Spleen (tissue), 13 donors: Measurements from ENCODE around the gene NXPH3. TPM values are rescaled to one million over a fixed set of nuclear protein-coding genes. Genes with fewer than 3 reads are reported as not detected.

Experiments
- DNase-seq: peaks from one replicate; pipeline ENCODE4 v3.0.0-alpha.2; 2020
- H3K27ac ChIP-seq, 8 donors: fragments of 200-600 bp; sonication (generic) in 7 of 8; 1 replicate in 4 of 8; 2 replicates in 4 of 8; pipeline versions ENCODE4 v1.5.0 to v1.8.0; 2016 to 2021; ENCODE audit warnings: inconsistent platforms in 4 of 8, mild to moderate bottlenecking in 4 of 8, moderate library complexity in 1 of 8
- H3K27me3 ChIP-seq, 7 donors: fragments of 200-600 bp; sonication (generic) in 6 of 7; replicated peaks in 1 of 7; 1 replicate in 4 of 7; 2 replicates in 3 of 7; pipeline versions ENCODE4 v1.5.0 to v1.8.0; 2016 to 2021; ENCODE audit warnings: inconsistent platforms in 3 of 7, mild to moderate bottlenecking in 1 of 7
- H3K36me3 ChIP-seq, 6 donors: fragments of 200-600 bp; sonication (generic) in 5 of 6; 1 replicate in 4 of 6; 2 replicates in 2 of 6; pipeline versions ENCODE4 v1.5.0 to v1.8.0; 2016 to 2021; ENCODE audit warnings: inconsistent platforms in 2 of 6
- H3K4me1 ChIP-seq, 6 donors: fragments of 200-600 bp; sonication (generic) in 5 of 6; 1 replicate in 3 of 6; 2 replicates in 3 of 6; pipeline versions ENCODE4 v1.5.0 to v1.8.0; 2016 to 2021; ENCODE audit warnings: inconsistent platforms in 3 of 6
- H3K4me3 ChIP-seq, 8 donors: fragments of 200-600 bp; sonication (generic) in 7 of 8; 1 replicate in 4 of 8; 2 replicates in 4 of 8; pipeline versions ENCODE4 v1.5.0 to v1.8.0; 2016 to 2021; ENCODE audit warnings: inconsistent platforms in 4 of 8, mild to moderate bottlenecking in 4 of 8, moderate library complexity in 2 of 8
- H3K9me3 ChIP-seq, 8 donors: fragments of 200-600 bp; sonication (generic) in 7 of 8; 1 replicate in 4 of 8; 2 replicates in 4 of 8; pipeline versions ENCODE4 v1.5.0 to v1.8.0; 2016 to 2021; ENCODE audit warnings: inconsistent platforms in 4 of 8
- POLR2A ChIP-seq, 3 donors: fragments of 450-650 bp; IDR thresholded peaks; one replicate each; pipeline ENCODE4 v1.5.1; 2017; ENCODE audit warnings: antibody characterized with exemption in 3 of 3, mild to moderate bottlenecking in 1 of 3
- POLR2AphosphoS5 ChIP-seq, 3 donors: sonication (generic); formaldehyde crosslinking; IDR thresholded peaks; one replicate each; pipeline ENCODE4 v1.5.1; 2017; ENCODE audit warnings: antibody characterized with exemption in 3 of 3
- WGBS, 5 donors: extraction: QIAGEN DNeasy Blood & Tissue Kit in 3 of 5; methylation state at CpG; one replicate each; pipeline versions ENCODE4 v1.1.5 to v1.1.7; 2013 to 2018; 5-methylcytosine and 5-hydroxymethylcytosine counted together
- intact Hi-C: fragments of 100-400 bp; cut with DNase I; formaldehyde crosslinking; loops from one replicate; pipeline ENCODE4 v1.15.0; 2023; ENCODE audit warnings: low total_unique reads
- long read RNA-seq, 2 donors: transcript quantifications; one replicate each; lab custom pipeline, GENCODE V29; 2026
- polyA plus RNA-seq, 3 donors: library from polyadenylated mRNA; stranded (reverse); fragments of 200-250 nt; gene quantifications; one replicate each; pipeline ENCODE4 v1.2.1, GENCODE V29; 2013
- total RNA-seq, 7 donors: library from RNA; depleted of rRNA in 3 of 7; stranded (reverse); fragments of >200 nt in 3 of 7; fragmentation: NEBNext Ultra II Directional in 4 of 7; extraction: Animal tissue kit (Norgen Biotek cat#: 25700) in 4 of 7; gene quantifications; one replicate each; pipeline versions ENCODE4 v1.1.0 to v1.2.1, GENCODE V29; 2016 to 2021
- TF ChIP-seq, protein P1 (sequence below), 11 experiments: fragments of 200-600 bp in 7 of 11; fragments of 450-650 bp in 4 of 11; sonication (generic) in 4 of 11; IDR thresholded peaks in 8 of 11; conservative IDR thresholded peaks in 3 of 11; 1 replicate in 7 of 11; 2 replicates in 4 of 11; pipeline versions ENCODE4 v1.4.0 to v1.8.0; 2016 to 2021; ENCODE audit warnings: antibody characterized with exemption in 11 of 11, inconsistent platforms in 4 of 11, mild to moderate bottlenecking in 1 of 11
- donor health status: healthy with polysubstance abuse.
- donor health status: DM: no; HTN: no; CAD: no; lungs with moderate emphysema.
- donor health status: DM: no; HTN: no; CAD: no.
- donor health status: Bipolar disorder and iron deficiency.
- donor health status: healthy.
- donor health status: DM: no; HTN: no; CAD: no.
- donor health status: DM: yes; HTN: yes; CAD: no.

NXPH3 gene
- total RNA-seq: 1 to 10 TPM in 5 of 7 donors, under 1 TPM in 2; 0.37 to 3.3 (median 2.0) TPM
- under 1 TPM; 0.37 to 0.48 (median 0.38) TPM for polyA plus RNA-seq
- long read RNA-seq, donor 1, partial matches to known transcripts: 0 of 1 reads
- long read RNA-seq, donor 1, other reads (novel, unspliced or antisense): 0 of 1 reads
- long read RNA-seq, donor 2: 0 reads

DNA sequence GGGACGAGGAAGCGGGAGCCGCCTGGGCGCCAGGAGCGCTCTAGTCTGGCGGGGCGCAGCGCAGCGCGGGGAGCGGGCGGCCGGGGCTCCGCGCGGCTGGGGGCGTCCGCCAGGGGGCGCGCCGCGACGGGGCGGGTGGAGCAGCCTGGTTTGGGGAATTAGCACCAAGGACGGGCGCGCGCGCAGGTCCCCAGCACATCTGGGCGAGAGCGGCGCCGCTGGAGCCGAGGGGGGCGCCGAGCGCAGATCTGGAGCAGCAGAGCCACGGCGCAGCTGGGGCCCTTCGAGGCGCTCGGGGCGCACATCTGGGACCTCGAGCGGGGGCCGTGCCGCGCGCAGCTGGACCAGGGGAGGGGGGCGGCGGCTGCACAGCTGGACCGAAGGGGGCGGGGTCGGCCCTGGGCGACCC is at the start of gene NXPH3:
TSS of gene NXPH3 (plus strand) at position 193 of the 409 bp plus-strand sequence. CDS start 349 bp downstream, outside the sequence.
- peak; percentile 89 for DNase-seq
- H3K36me3 ChIP-seq: no peaks in the 10 kb centered on the region
- intact Hi-C loops: no loop called here
- WGBS, 5 donors: 0 to 2% (median 1%) methylated on average over 13 to 55 of the region's 55 CpGs
- H3K27me3 ChIP-seq: peaks cover 0 to 77% (median 29%) of the 10 kb centered on the region in 7 donors
- TF ChIP-seq, protein P1, sequence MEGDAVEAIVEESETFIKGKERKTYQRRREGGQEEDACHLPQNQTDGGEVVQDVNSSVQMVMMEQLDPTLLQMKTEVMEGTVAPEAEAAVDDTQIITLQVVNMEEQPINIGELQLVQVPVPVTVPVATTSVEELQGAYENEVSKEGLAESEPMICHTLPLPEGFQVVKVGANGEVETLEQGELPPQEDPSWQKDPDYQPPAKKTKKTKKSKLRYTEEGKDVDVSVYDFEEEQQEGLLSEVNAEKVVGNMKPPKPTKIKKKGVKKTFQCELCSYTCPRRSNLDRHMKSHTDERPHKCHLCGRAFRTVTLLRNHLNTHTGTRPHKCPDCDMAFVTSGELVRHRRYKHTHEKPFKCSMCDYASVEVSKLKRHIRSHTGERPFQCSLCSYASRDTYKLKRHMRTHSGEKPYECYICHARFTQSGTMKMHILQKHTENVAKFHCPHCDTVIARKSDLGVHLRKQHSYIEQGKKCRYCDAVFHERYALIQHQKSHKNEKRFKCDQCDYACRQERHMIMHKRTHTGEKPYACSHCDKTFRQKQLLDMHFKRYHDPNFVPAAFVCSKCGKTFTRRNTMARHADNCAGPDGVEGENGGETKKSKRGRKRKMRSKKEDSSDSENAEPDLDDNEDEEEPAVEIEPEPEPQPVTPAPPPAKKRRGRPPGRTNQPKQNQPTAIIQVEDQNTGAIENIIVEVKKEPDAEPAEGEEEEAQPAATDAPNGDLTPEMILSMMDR (IDR thresholded peaks at IDR 0.05 in 8 of 11, conservative IDR thresholded peaks at IDR 0.05 in 3 of 11): peak in 6 of 11 experiments; percentile 24 to 74 (median 66)
- TF ChIP-seq POLR2A (IDR thresholded peaks at IDR 0.05) (no peak), POLR2AphosphoS5 (IDR thresholded peaks at IDR 0.05) (no peak)
- H3K4me1 ChIP-seq: peaks cover 10 to 36% (median 26%) of the 10 kb centered on the region in 6 donors
- peak within 1 kb of the TSS in 5 of 8 donors; percentile 1 to 59 (median 36) for H3K27ac ChIP-seq
- peak within 1 kb of the TSS; percentile 25 to 73 (median 45) for H3K4me3 ChIP-seq
- no peaks in the 10 kb centered on the region for H3K9me3 ChIP-seq

DNA sequence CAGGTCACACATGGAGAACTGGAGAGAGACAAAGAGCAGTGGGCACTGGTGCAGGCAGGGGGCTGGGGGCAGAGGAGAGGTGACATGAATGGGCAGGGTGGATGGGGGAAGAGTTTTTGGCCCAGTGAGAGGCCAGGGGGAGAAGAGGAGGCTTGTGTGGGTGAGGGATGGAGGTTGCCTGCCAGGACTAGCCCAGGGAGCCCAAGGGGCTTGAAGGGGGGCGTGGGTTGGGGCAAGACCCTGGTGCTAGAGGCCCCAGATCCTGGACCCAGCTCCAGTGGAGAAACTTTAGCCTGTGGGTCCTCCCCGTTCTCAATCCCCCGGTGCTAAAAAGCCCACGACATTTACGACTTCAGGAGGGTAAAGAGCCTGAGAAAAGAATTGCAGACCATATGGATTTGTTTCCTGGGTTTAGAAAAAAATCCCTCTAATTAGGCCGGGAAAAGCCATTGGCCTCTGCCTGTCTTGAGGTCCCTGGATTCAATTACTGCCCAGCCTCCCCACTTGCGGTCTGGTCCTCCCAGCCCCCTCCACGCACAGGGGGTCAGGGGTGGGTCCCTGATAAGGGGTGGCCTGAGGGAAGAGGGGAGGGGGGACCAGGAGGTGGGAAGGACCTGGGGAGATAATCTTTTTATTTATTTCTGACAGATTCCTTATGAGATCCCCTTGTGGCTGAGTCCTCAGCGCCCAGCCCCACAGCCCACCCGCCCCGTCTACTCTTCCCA is 47.6 kb upstream of the NXPH3 start:
- peaks cover 0 to 5% (median 0%) of the 10 kb centered on the region in 6 donors for H3K4me1 ChIP-seq
- 68 to 85% (median 80%) methylated on average over 11 of the region's 11 CpGs for WGBS, 5 donors
- no peaks in the 10 kb centered on the region for H3K36me3 ChIP-seq
- DNase-seq: peak; percentile 23
- no peak for TF ChIP-seq POLR2AphosphoS5 (IDR thresholded peaks at IDR 0.05)
- TF ChIP-seq POLR2A (IDR thresholded peaks at IDR 0.05): no peak
- TF ChIP-seq, protein P1 (IDR thresholded peaks at IDR 0.05 in 8 of 11, conservative IDR thresholded peaks at IDR 0.05 in 3 of 11): no peak
- H3K27ac ChIP-seq: no peak overlapping the region
- intact Hi-C loops: no loop called here
- no peaks in the 10 kb centered on the region for H3K9me3 ChIP-seq
- H3K4me3 ChIP-seq: no peak overlapping the region
- peaks cover 0 to 36% (median 0%) of the 10 kb centered on the region in 7 donors for H3K27me3 ChIP-seq

DNA sequence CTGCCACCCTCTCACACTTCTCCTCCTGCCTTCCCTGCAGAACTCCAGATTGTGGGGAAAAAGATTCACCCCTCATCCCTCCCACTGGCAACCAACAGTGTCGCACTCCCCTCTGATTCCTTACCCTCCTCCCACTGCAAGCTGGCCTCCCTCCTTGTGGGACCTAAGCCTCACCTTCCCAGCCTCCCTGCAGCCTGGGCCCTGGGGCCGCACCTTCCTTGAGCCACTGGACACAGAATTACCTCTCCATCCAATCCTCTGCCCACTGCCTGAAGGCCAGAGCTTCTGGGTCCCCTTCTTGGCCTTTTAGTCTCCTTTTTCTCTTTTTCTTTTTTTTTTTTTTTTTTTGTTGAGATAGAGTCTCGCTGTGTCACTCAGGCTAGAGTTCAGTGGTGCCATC is 46.7 kb upstream of the NXPH3 start:
- Histone ChIP-seq H3K9me3 (no peaks in the 10 kb centered on the region), H3K4me3 (no peak overlapping the region), H3K27ac (no peak overlapping the region), H3K27me3 (peaks cover 0 to 40% (median 0%) of the 10 kb centered on the region in 7 donors), H3K4me1 (peaks cover 0 to under 1% (median 0%) of the 10 kb centered on the region in 6 donors), H3K36me3 (no peaks in the 10 kb centered on the region)
- TF ChIP-seq POLR2AphosphoS5 (IDR thresholded peaks at IDR 0.05): no peak
- TF ChIP-seq POLR2A (IDR thresholded peaks at IDR 0.05): no peak
- TF ChIP-seq, protein P1 (IDR thresholded peaks at IDR 0.05 in 8 of 11, conservative IDR thresholded peaks at IDR 0.05 in 3 of 11): no peak
- peak; percentile 34 for DNase-seq
- intact Hi-C loops: no loop called here
- WGBS, 5 donors: 84 to 97% (median 92%) methylated on average over 3 of the region's 3 CpGs

DNA sequence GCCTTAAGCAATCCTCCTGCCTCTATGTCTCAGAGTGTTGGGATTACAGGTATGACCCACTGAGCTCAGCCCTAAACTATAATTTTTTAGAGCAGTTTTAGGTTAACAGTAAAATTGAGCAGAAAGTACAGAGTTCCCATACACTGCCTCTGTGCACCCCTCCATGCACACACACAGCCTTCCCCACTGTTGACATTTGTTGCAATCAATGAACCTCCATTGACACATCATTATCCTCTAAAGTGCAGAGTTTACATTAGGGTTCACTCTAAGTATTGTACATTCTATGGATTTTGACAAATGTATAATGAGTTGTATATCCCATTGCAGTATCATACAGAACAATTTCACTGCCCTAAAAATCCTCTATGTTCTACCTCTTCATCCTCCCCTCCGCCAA is 45.6 kb upstream of the NXPH3 start:
- H3K9me3 ChIP-seq: no peaks in the 10 kb centered on the region
- peaks cover 0 to 42% (median 0%) of the 10 kb centered on the region in 7 donors for H3K27me3 ChIP-seq
- TF ChIP-seq, protein P1 (IDR thresholded peaks at IDR 0.05 in 8 of 11, conservative IDR thresholded peaks at IDR 0.05 in 3 of 11): no peak
- TF ChIP-seq POLR2AphosphoS5 (IDR thresholded peaks at IDR 0.05): no peak
- TF ChIP-seq POLR2A (IDR thresholded peaks at IDR 0.05): no peak
- DNase-seq: no peak
- H3K4me1 ChIP-seq: no peaks in the 10 kb centered on the region
- H3K36me3 ChIP-seq: no peaks in the 10 kb centered on the region
- intact Hi-C loops: no loop called here
- WGBS, 5 donors: 96 to 100% (median 100%) methylated on average over 1 of the region's 1 CpG
- H3K27ac ChIP-seq: no peak overlapping the region
- H3K4me3 ChIP-seq: no peak overlapping the region
